Upper lobe of left lung (tissue), 4 donors: ENCODE data around the gene MISP.
A peak's percentile ranks its signal among the peaks of the same experiment; 100 is the strongest.

Experiments used
- CTCF ChIP-seq, 6 experiments: fragments of 450-650 bp in 4 of 6; fragments of 200-600 bp in 2 of 6; sonication (generic) in 2 of 6; IDR thresholded peaks; one replicate each; pipeline ENCODE4 v1.5.1; 2016 to 2019; ENCODE audit warnings: antibody characterized with exemption in 6 of 6
- EP300 ChIP-seq, 4 donors: sonication (generic); formaldehyde crosslinking; IDR thresholded peaks; one replicate each; pipeline ENCODE4 v1.5.1; 2017; ENCODE audit warnings: antibody characterized with exemption in 4 of 4, control low read depth in 2 of 4
- POLR2A ChIP-seq, 4 donors: fragments of 450-650 bp; IDR thresholded peaks; one replicate each; pipeline ENCODE4 v1.5.1; 2016 to 2017; ENCODE audit warnings: antibody characterized with exemption in 4 of 4, mild to moderate bottlenecking in 2 of 4
- POLR2AphosphoS5 ChIP-seq, 2 donors: sonication (generic); formaldehyde crosslinking; IDR thresholded peaks; one replicate each; pipeline ENCODE4 v1.5.1; 2017; ENCODE audit warnings: antibody characterized with exemption in 2 of 2

DNA sequence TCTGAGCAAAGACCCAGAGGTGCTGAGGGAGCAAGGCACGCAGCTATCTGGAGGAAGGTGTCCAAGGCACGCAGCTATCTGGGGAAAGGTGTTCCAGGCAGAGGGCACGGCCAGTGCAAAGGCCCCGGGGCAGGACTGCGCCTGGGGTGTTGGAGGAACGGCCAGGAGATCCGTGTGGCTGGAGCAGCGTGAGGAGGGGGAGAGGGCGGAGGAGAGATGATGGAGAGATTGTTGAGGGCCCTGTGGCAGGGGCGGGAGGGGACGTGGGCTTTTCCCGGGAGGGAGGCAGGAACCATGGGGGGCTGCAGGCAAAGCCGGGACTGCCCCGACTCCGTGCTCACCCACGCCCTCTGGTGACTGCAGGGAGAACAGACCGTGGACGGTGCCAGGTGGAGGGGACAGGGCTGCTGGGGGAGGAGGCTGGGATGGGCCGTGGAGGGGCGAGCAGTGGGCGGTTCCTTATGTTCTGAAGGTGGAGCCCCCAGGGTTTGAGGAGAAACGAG is 13.3 kb upstream of the MISP start:
- no peak for TF ChIP-seq EP300 (IDR thresholded peaks at IDR 0.05)
- TF ChIP-seq POLR2AphosphoS5 (IDR thresholded peaks at IDR 0.05), result no peak
- TF ChIP-seq CTCF (IDR thresholded peaks at IDR 0.05), result peak; percentile 46 to 68 (median 54)
- TF ChIP-seq POLR2A (IDR thresholded peaks at IDR 0.05), result no peak
